Activated B cell treated with CpG ODN at 0.5 μM for 24 hours (primary cell): ENCODE results near the gene PHF2. TPM values are rescaled to one million over a fixed set of nuclear protein-coding genes. Genes with fewer than 3 reads are reported as not detected.
A peak's percentile ranks its signal among the peaks of the same experiment; 100 is the strongest.

Experiments
- ATAC-seq: fragments of 200-7000 bp; cut with Tn5 transposase; one replicate; pipeline ENCODE4 v1.10.0; 2021; ENCODE audit warnings: low read depth, mild to moderate bottlenecking, moderate library complexity
- CTCF ChIA-PET: fragments of 350-600 bp; sonication (Branson Sonifier 250); formaldehyde crosslinking; loops from one replicate; lab custom pipeline; 2021; ENCODE audit warnings: antibody characterized with exemption; lab: Charles Lee
- POLR2A ChIA-PET: fragments of 350-600 bp; sonication (Branson Sonifier 250); formaldehyde crosslinking; loops from one replicate; lab custom pipeline; 2021; ENCODE audit warnings: antibody characterized with exemption; lab: Charles Lee
- DNase-seq: peaks from one replicate; pipeline ENCODE4 v3.0.0; 2022
- H3K27ac Mint-ChIP-seq: one replicate; pipeline ENCODE4 v1.8.0; 2020; ENCODE audit warnings: mixed read lengths
- H3K27me3 Mint-ChIP-seq: one replicate; pipeline ENCODE4 v1.8.0; 2021; ENCODE audit warnings: mixed read lengths
- H3K36me3 Mint-ChIP-seq: one replicate; pipeline ENCODE4 v1.8.0; 2021; ENCODE audit warnings: low read depth, mixed read lengths
- H3K4me1 Mint-ChIP-seq: one replicate; pipeline ENCODE4 v1.8.0; 2021; ENCODE audit warnings: mixed read lengths
- H3K4me3 Mint-ChIP-seq: one replicate; pipeline ENCODE4 v1.8.0; 2020; ENCODE audit warnings: mild to moderate bottlenecking, mixed read lengths
- H3K9me3 Mint-ChIP-seq: one replicate; pipeline ENCODE4 v1.8.0; 2020; ENCODE audit warnings: mixed read lengths
- CTCF ChIP-seq: fragments of 200-600 bp; IDR thresholded peaks from one replicate; pipeline ENCODE4 v1.8.0; 2022; ENCODE audit warnings: antibody characterized with exemption, mild to moderate bottlenecking
- intact Hi-C: fragments of 100-400 bp; cut with micrococcal nuclease; formaldehyde crosslinking; loops from one replicate; pipeline ENCODE4 v1.15.1; 2024
- total RNA-seq: library from RNA; stranded (reverse); gene quantifications from 2 replicates; pipeline ENCODE4 v1.2.3, GENCODE V29; 2022

PHF2 gene
- total RNA-seq, 1 donor from 2014 or later: 18.2 TPM

GRCh38 chr9:93673021-93673838, 96.8 kb downstream of the PHF2 start:
- CTCF ChIA-PET: no interaction called here
- POLR2A ChIA-PET: no interaction called here

GRCh38 chr9:93673839-93674334, 97.5 kb downstream of the PHF2 start:
- Mint-ChIP-seq H3K4me1 (no peaks in the 10 kb centered on the region), H3K9me3 (no peaks in the 10 kb centered on the region), H3K27ac (no peak overlapping the region), H3K27me3 (no peaks in the 10 kb centered on the region), H3K4me3 (no peak overlapping the region), H3K36me3 (peaks cover 50% of the 10 kb centered on the region)
- ChIA-PET POLR2A (no interaction called here), CTCF (no interaction called here)
- TF ChIP-seq CTCF: no peak
- ATAC-seq (no peak), DNase-seq (peak; percentile 9)
- intact Hi-C loops: no loop called here

More at GRCh38 chr9:93673021-93673838, 96.8 kb downstream of the PHF2 start:
- H3K4me3 Mint-ChIP-seq: no peak overlapping the region
- H3K27ac Mint-ChIP-seq: no peak overlapping the region
- H3K4me1 Mint-ChIP-seq: no peaks in the 10 kb centered on the region
- no peak for ATAC-seq
- H3K36me3 Mint-ChIP-seq: peaks cover 52% of the 10 kb centered on the region
- H3K9me3 Mint-ChIP-seq: no peaks in the 10 kb centered on the region
- TF ChIP-seq CTCF: no peak
- intact Hi-C loops: no loop called here
- H3K27me3 Mint-ChIP-seq: no peaks in the 10 kb centered on the region
- peak; percentile 9 for DNase-seq

- peak; percentile 4 for DNase-seq
- no peak overlapping the region for H3K4me3 Mint-ChIP-seq
These were observed 98.4 kb downstream of the PHF2 start for GRCh38 chr9:93674580-93675335.

GRCh38 chr9:93675336-93676150, 99.2 kb downstream of the PHF2 start:
- intact Hi-C loops: no loop called here
- DNase-seq (peak; percentile 14), ATAC-seq (no peak)
- ChIA-PET POLR2A (no interaction called here), CTCF (no interaction called here)
- Mint-ChIP-seq H3K27me3 (no peaks in the 10 kb centered on the region), H3K4me3 (no peak overlapping the region), H3K9me3 (no peaks in the 10 kb centered on the region), H3K4me1 (no peaks in the 10 kb centered on the region), H3K36me3 (peaks cover 47% of the 10 kb centered on the region), H3K27ac (no peak overlapping the region)
- no peak for TF ChIP-seq CTCF

More at GRCh38 chr9:93674580-93675335, 98.4 kb downstream of the PHF2 start:
- ChIA-PET CTCF (no interaction called here), POLR2A (no interaction called here)
- H3K9me3 Mint-ChIP-seq: no peaks in the 10 kb centered on the region
- no peak for TF ChIP-seq CTCF
- no peak overlapping the region for H3K27ac Mint-ChIP-seq
- peaks cover 49% of the 10 kb centered on the region for H3K36me3 Mint-ChIP-seq
- H3K4me1 Mint-ChIP-seq: no peaks in the 10 kb centered on the region
- no peaks in the 10 kb centered on the region for H3K27me3 Mint-ChIP-seq
- intact Hi-C loops: no loop called here
- ATAC-seq: no peak
